Subcutaneous abdominal adipose tissue (tissue), 5 donors: ENCODE results near the gene EPB41.
A peak's percentile ranks its signal among the peaks of the same experiment; 100 is the strongest.
"Not testable (repeated sequence)": the region's sequence is repeated elsewhere in the genome, so short reads cannot be mapped to it uniquely, and the experiment has no call there.

ENCODE experiments used
- H3K27ac ChIP-seq: one replicate; pipeline ENCODE4 v1.7.0; 2013; ENCODE audit warnings: low read depth, mild to moderate bottlenecking, inconsistent platforms, low read length, moderate library complexity
- H3K27me3 ChIP-seq, 5 donors: one replicate each; pipeline ENCODE4 v1.7.0; 2013; ENCODE audit warnings: low read length in 5 of 5, inconsistent platforms in 1 of 5; ENCODE audit not compliant: control insufficient read depth in 5 of 5, insufficient read depth in 4 of 5
- H3K36me3 ChIP-seq, 5 donors: one replicate each; pipeline ENCODE4 v1.7.0; 2013; ENCODE audit warnings: low read length in 5 of 5; ENCODE audit not compliant: control insufficient read depth in 5 of 5, insufficient read depth in 5 of 5
- H3K4me1 ChIP-seq, 5 donors: one replicate each; pipeline ENCODE4 v1.7.0; 2013; ENCODE audit warnings: low read length in 5 of 5, mild to moderate bottlenecking in 3 of 5, moderate library complexity in 1 of 5; ENCODE audit not compliant: control insufficient read depth in 5 of 5, insufficient read depth in 5 of 5
- H3K4me3 ChIP-seq, 5 donors: one replicate each; pipeline ENCODE4 v1.7.0; 2013; ENCODE audit warnings: low read length in 5 of 5, low read depth in 1 of 5
- H3K9ac ChIP-seq, 5 donors: one replicate each; pipeline ENCODE4 v1.7.0; 2013; ENCODE audit warnings: low read length in 5 of 5, mild to moderate bottlenecking in 4 of 5, moderate library complexity in 3 of 5
- H3K9me3 ChIP-seq, 5 donors: one replicate each; pipeline ENCODE4 v1.7.0; 2013; ENCODE audit warnings: low read length in 5 of 5; ENCODE audit not compliant: control insufficient read depth in 5 of 5
- donor health status: healthy.
- donor health status: healthy.
- donor health status: healthy.
- donor health status: healthy.
- donor health status: healthy.

The EPB41 gene

GRCh38 chr1:28936528-28936927 is 22.2 kb downstream of the EPB41 start:
- no peaks in the 10 kb centered on the region for H3K27me3 ChIP-seq
- no peaks in the 10 kb centered on the region for H3K36me3 ChIP-seq
- no peaks in the 10 kb centered on the region for H3K9me3 ChIP-seq
- no peak overlapping the region for H3K4me3 ChIP-seq
- H3K27ac ChIP-seq = no peak overlapping the region
- H3K4me1 ChIP-seq = no peaks in the 10 kb centered on the region
- H3K9ac ChIP-seq = no peak overlapping the region

GRCh38 chr1:28943581-28943980 is 29.2 kb downstream of the EPB41 start:
- not testable (repeated sequence) for H3K9me3 ChIP-seq, H3K27ac ChIP-seq, H3K9ac ChIP-seq, H3K4me1 ChIP-seq, H3K27me3 ChIP-seq, H3K36me3 ChIP-seq, H3K4me3 ChIP-seq

GRCh38 chr1:28950006-28950405 is 35.6 kb downstream of the EPB41 start:
- no peak overlapping the region for H3K4me3 ChIP-seq
- no peak overlapping the region for H3K27ac ChIP-seq
- H3K4me1 ChIP-seq = peaks cover 0 to 16% (median 14%) of the 10 kb centered on the region in 5 donors
- no peaks in the 10 kb centered on the region for H3K9me3 ChIP-seq
- no peaks in the 10 kb centered on the region for H3K36me3 ChIP-seq
- H3K27me3 ChIP-seq = no peaks in the 10 kb centered on the region
- no peak overlapping the region for H3K9ac ChIP-seq

GRCh38 chr1:28950449-28950848 is 36.1 kb downstream of the EPB41 start:
- Histone ChIP-seq H3K27ac (no peak overlapping the region), H3K36me3 (no peaks in the 10 kb centered on the region), H3K9ac (no peak overlapping the region), H3K4me3 (no peak overlapping the region), H3K9me3 (no peaks in the 10 kb centered on the region), H3K27me3 (no peaks in the 10 kb centered on the region), H3K4me1 (peaks cover 0 to 16% (median 14%) of the 10 kb centered on the region in 5 donors)

GRCh38 chr1:28954126-28954726 is 39.9 kb downstream of the EPB41 start:
- Histone ChIP-seq H3K4me1 (peaks cover 0 to 16% (median 14%) of the 10 kb centered on the region in 5 donors), H3K36me3 (no peaks in the 10 kb centered on the region), H3K4me3 (no peak overlapping the region), H3K27me3 (no peaks in the 10 kb centered on the region), H3K9ac (no peak overlapping the region), H3K27ac (no peak overlapping the region), H3K9me3 (no peaks in the 10 kb centered on the region)

- no peaks in the 10 kb centered on the region for H3K36me3 ChIP-seq
- H3K27ac ChIP-seq = no peak overlapping the region
- H3K9me3 ChIP-seq = no peaks in the 10 kb centered on the region
- peaks cover 0 to 16% (median 14%) of the 10 kb centered on the region in 5 donors for H3K4me1 ChIP-seq
- no peak overlapping the region for H3K9ac ChIP-seq
- H3K27me3 ChIP-seq = no peaks in the 10 kb centered on the region
- H3K4me3 ChIP-seq = no peak overlapping the region
These were observed 41.7 kb downstream of the EPB41 start for GRCh38 chr1:28956038-28956464.

- not testable (repeated sequence) for H3K9me3 ChIP-seq, H3K9ac ChIP-seq, H3K27me3 ChIP-seq, H3K27ac ChIP-seq, H3K4me3 ChIP-seq, H3K36me3 ChIP-seq
- peaks cover 0 to 11% (median 5%) of the 10 kb centered on the region in 5 donors for H3K4me1 ChIP-seq
These were observed 47.9 kb downstream of the EPB41 start for GRCh38 chr1:28962114-28962831.

- H3K9ac ChIP-seq = no peak overlapping the region
- no peaks in the 10 kb centered on the region for H3K36me3 ChIP-seq
- peak overlapping the region; percentile 30 for H3K27ac ChIP-seq
- H3K4me1 ChIP-seq = peaks cover 0 to 11% (median 5%) of the 10 kb centered on the region in 5 donors
- H3K9me3 ChIP-seq = no peaks in the 10 kb centered on the region
- no peak overlapping the region for H3K4me3 ChIP-seq
- no peaks in the 10 kb centered on the region for H3K27me3 ChIP-seq
These were observed 51.0 kb downstream of the EPB41 start for GRCh38 chr1:28965271-28965870.

GRCh38 chr1:28966617-28967016 is 52.2 kb downstream of the EPB41 start:
- Histone ChIP-seq H3K4me3 (no peak overlapping the region), H3K9ac (no peak overlapping the region), H3K27ac (no peak overlapping the region), H3K36me3 (no peaks in the 10 kb centered on the region), H3K4me1 (peaks cover 0 to 11% (median 5%) of the 10 kb centered on the region in 5 donors), H3K27me3 (no peaks in the 10 kb centered on the region), H3K9me3 (no peaks in the 10 kb centered on the region)
